Measurements from ENCODE around the gene LAMA4.

Gene LAMA4

GRCh38 chr6:112150363-112150762, 104.0 kb downstream of the LAMA4 start:
- Histone ChIP-seq H3K4me2 (no peak overlapping the region), H3K9ac (no peak overlapping the region)

GRCh38 chr6:112149719-112150263, 104.6 kb downstream of the LAMA4 start:
- Histone ChIP-seq H3K4me3 (IDR thresholded peaks at IDR 0.05; ENCODE audit: insufficient read depth, low read depth, low read length) (no peak overlapping the region), H3K27ac (no peak overlapping the region), H2AFZ (ENCODE audit: low read depth) (no peak overlapping the region), H3K36me3 (ENCODE audit: insufficient read depth) (no peaks in the 10 kb centered on the region), H4K20me1 (ENCODE audit: insufficient read depth) (no peaks in the 10 kb centered on the region), H3K4me1 (ENCODE audit: low read depth, poor library complexity, severe bottlenecking) (no peaks in the 10 kb centered on the region), H3K27me3 (ENCODE audit: insufficient read depth, low read depth) (no peaks in the 10 kb centered on the region), H3K79me2 (ENCODE audit: insufficient read depth, low read depth) (no peaks in the 10 kb centered on the region), H3K9ac (no peak overlapping the region), H3K4me2 (no peak overlapping the region)
- no peak for TF ChIP-seq CTCF (conservative IDR thresholded peaks at IDR 0.05; ENCODE audit: low read depth, low read length)

More at GRCh38 chr6:112150363-112150762, 104.0 kb downstream of the LAMA4 start:
- Histone ChIP-seq H3K4me3 (IDR thresholded peaks at IDR 0.05; ENCODE audit: insufficient read depth, low read depth, low read length) (no peak overlapping the region), H3K4me1 (ENCODE audit: low read depth, poor library complexity, severe bottlenecking) (no peaks in the 10 kb centered on the region), H3K27me3 (ENCODE audit: insufficient read depth, low read depth) (no peaks in the 10 kb centered on the region), H4K20me1 (ENCODE audit: insufficient read depth) (no peaks in the 10 kb centered on the region), H3K79me2 (ENCODE audit: insufficient read depth, low read depth) (no peaks in the 10 kb centered on the region), H3K27ac (no peak overlapping the region), H2AFZ (ENCODE audit: low read depth) (no peak overlapping the region), H3K36me3 (ENCODE audit: insufficient read depth) (no peaks in the 10 kb centered on the region)
- TF ChIP-seq CTCF (conservative IDR thresholded peaks at IDR 0.05; ENCODE audit: low read depth, low read length), result no peak

GRCh38 chr6:112149236-112149635, 105.1 kb downstream of the LAMA4 start:
- Histone ChIP-seq H3K36me3 (ENCODE audit: insufficient read depth) (no peaks in the 10 kb centered on the region), H3K27ac (no peak overlapping the region), H4K20me1 (ENCODE audit: insufficient read depth) (no peaks in the 10 kb centered on the region), H3K4me1 (ENCODE audit: low read depth, poor library complexity, severe bottlenecking) (no peaks in the 10 kb centered on the region), H3K4me2 (no peak overlapping the region), H3K9ac (no peak overlapping the region), H3K4me3 (IDR thresholded peaks at IDR 0.05; ENCODE audit: insufficient read depth, low read depth, low read length) (no peak overlapping the region), H2AFZ (ENCODE audit: low read depth) (no peak overlapping the region), H3K79me2 (ENCODE audit: insufficient read depth, low read depth) (no peaks in the 10 kb centered on the region), H3K27me3 (ENCODE audit: insufficient read depth, low read depth) (no peaks in the 10 kb centered on the region)
- TF ChIP-seq CTCF (conservative IDR thresholded peaks at IDR 0.05; ENCODE audit: low read depth, low read length), result no peak

GRCh38 chr6:112148103-112148502, 106.3 kb downstream of the LAMA4 start:
- no peak overlapping the region for H3K4me2 ChIP-seq
- H3K9ac ChIP-seq, result no peak overlapping the region
- H3K27me3 ChIP-seq (ENCODE audit: insufficient read depth, low read depth), result no peaks in the 10 kb centered on the region
- H3K79me2 ChIP-seq (ENCODE audit: insufficient read depth, low read depth), result no peaks in the 10 kb centered on the region
- TF ChIP-seq CTCF (conservative IDR thresholded peaks at IDR 0.05; ENCODE audit: low read depth, low read length), result no peak
- no peaks in the 10 kb centered on the region for H4K20me1 ChIP-seq (ENCODE audit: insufficient read depth)
- no peak overlapping the region for H2AFZ ChIP-seq (ENCODE audit: low read depth)
- H3K27ac ChIP-seq, result no peak overlapping the region
- H3K36me3 ChIP-seq (ENCODE audit: insufficient read depth), result no peaks in the 10 kb centered on the region
- no peaks in the 10 kb centered on the region for H3K4me1 ChIP-seq (ENCODE audit: low read depth, poor library complexity, severe bottlenecking)
- no peak overlapping the region for H3K4me3 ChIP-seq (IDR thresholded peaks at IDR 0.05; ENCODE audit: insufficient read depth, low read depth, low read length)

All from KMS-11 (cell line).